GM19193 (cell line): ENCODE measurements around the gene VTI1A.

Experiments used
- POLR2A ChIP-seq: IDR thresholded peaks from 4 replicates; pipeline ENCODE4 v1.6.1; 2011; ENCODE audit not compliant: insufficient read depth, insufficient read length; ENCODE audit errors: extremely low read depth

Gene VTI1A

GRCh38 chr10:112517451-112517862, 70.4 kb downstream of the VTI1A start:
- TF ChIP-seq POLR2A: no peak

- no peak for TF ChIP-seq POLR2A
Observed at GRCh38 chr10:112519133-112519761, 72.2 kb downstream of the VTI1A start.

GRCh38 chr10:112520914-112521313, 73.9 kb downstream of the VTI1A start:
- TF ChIP-seq POLR2A: no peak

GRCh38 chr10:112524641-112525040, 77.6 kb downstream of the VTI1A start:
- no peak for TF ChIP-seq POLR2A

GRCh38 chr10:112525200-112525599, 78.2 kb downstream of the VTI1A start:
- no peak for TF ChIP-seq POLR2A

- no peak for TF ChIP-seq POLR2A
Observed at GRCh38 chr10:112526139-112526538, 79.1 kb downstream of the VTI1A start.

- no peak for TF ChIP-seq POLR2A
Observed at GRCh38 chr10:112526906-112527305, 79.9 kb downstream of the VTI1A start.

GRCh38 chr10:112528235-112528634, 81.2 kb downstream of the VTI1A start:
- TF ChIP-seq POLR2A: no peak

GRCh38 chr10:112531421-112531820, 84.4 kb downstream of the VTI1A start:
- TF ChIP-seq POLR2A: no peak

GRCh38 chr10:112532189-112532588, 85.2 kb downstream of the VTI1A start:
- no peak for TF ChIP-seq POLR2A

GRCh38 chr10:112532956-112533355, 85.9 kb downstream of the VTI1A start:
- no peak for TF ChIP-seq POLR2A

GRCh38 chr10:112533916-112534315, 86.9 kb downstream of the VTI1A start:
- no peak for TF ChIP-seq POLR2A

- no peak for TF ChIP-seq POLR2A
Observed at GRCh38 chr10:112535531-112535951, 88.5 kb downstream of the VTI1A start.

- TF ChIP-seq POLR2A: no peak
Observed at GRCh38 chr10:112536663-112537062, 89.6 kb downstream of the VTI1A start.

GRCh38 chr10:112538168-112538567, 91.2 kb downstream of the VTI1A start:
- TF ChIP-seq POLR2A: no peak

GRCh38 chr10:112539340-112539739, 92.3 kb downstream of the VTI1A start:
- TF ChIP-seq POLR2A: no peak

GRCh38 chr10:112546474-112546873, 99.5 kb downstream of the VTI1A start:
- no peak for TF ChIP-seq POLR2A
